Embryonic facial prominence (tissue), 1 donor: ENCODE measurements around the gene ZFAND3.
"Not testable (repeated sequence)": the region's sequence is repeated elsewhere in the genome, so short reads cannot be mapped to it uniquely, and the experiment has no call there.

ENCODE experiments used
- DNase-seq: peaks from one replicate; pipeline ENCODE4 v3.0.0-alpha.2; 2016; ENCODE audit errors: extremely low spot score

ZFAND3 gene

DNA sequence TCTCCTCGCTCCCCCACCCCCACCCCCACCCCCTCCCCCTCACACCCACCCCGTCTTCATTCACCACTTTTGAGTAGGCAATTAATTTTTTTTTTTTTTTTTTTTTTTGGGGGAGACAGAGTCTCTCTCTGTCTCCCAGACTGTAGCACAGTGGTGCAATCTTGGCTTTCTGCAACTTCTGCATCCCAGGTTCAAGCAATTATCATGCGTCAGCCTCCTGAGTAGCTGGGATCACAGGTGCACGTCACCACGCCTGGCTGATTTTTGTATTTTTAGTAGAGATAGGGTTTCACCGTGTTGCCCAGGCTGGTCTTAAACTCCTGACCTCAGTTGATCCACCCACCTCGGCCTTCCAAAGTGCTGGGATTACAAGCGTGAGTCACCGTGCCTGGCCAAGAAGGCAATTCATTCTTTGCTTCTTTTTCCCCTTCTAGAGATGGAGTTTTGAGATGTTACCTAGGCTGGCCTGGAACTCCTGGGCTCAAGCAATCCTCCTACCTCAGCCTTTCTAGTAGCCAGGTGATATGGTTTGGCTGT lies 230.4 kb downstream of the ZFAND3 start:
- not testable (repeated sequence) for DNase-seq

DNA sequence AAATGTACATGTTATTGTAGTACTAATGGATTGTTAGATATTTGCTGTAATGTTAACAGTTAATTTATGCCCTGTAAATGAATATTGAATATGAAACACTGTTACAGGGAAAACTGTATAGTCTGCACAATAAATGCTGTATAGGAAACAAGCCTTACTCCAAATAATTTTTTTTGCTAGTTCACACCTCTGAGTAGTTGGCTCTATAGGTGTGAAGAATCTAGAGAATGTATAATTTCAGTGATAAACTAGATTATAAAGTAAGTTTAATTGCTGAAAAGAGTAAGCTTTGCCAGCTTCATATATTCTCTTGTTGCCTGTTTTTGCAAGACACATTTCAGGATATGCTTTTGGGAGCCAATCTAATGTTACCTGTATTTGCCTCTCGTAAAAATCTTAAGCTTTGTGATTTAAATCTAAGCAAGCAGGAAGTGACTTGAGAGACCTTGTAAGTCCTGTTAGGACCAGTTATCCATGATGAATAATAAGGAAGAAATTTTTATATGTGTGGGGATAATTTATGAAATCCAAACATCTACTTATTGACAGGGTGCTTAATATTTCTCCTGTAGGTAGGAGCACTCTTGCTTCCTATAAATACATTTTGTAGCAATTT lies 232.4 kb downstream of the ZFAND3 start:
- DNase-seq, result no peak

DNA sequence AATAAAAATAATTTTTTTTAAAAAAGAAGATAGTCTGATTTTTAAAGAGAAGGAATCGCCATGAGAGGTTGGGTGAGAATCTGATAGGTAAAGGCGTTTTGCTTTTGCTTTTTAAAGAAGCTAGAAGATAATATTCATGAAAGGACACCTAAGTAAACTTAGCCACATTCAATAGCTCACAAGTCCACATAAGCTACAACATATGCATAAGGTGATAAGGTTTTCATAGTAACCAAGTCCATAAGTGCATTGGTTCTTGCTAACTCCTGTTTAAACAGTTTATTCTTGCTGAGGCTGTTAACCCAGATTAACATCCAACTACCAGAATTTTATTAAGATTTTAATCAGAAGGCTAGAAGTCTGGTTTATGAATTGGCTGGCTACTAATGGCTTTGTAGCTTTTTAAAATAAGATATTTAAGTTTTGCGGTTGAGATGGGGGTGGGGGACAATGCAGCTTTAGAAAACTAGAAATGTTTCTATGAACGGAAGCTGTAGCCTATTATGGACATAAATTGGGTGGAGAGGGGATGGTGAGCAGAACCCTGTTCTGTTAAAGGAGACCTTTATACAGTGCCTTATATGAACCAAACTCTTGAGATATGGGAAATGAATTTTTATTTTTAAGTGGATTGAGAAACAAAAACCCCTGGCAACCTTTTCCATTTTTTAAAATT lies 235.1 kb downstream of the ZFAND3 start:
- DNase-seq, result no peak

DNA sequence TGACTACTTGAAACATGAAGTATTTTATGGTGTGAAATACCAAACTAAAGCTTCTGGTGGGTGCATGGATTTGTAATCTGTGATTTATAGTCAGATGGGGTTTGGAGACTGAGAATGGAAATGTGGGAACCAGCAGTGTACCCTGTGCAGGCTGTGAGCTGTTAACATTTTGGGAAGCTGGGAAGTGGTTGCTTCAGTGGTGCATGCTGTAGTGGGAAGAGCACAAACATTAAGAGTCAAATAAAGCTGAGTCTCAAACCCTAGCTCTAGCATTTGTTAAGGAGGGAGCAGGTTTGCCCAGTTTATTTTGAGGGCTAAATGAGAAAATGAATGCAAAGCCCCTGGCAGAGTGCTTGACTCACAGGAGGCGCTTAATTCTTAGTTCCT lies 235.7 kb downstream of the ZFAND3 start:
- no peak for DNase-seq

DNA sequence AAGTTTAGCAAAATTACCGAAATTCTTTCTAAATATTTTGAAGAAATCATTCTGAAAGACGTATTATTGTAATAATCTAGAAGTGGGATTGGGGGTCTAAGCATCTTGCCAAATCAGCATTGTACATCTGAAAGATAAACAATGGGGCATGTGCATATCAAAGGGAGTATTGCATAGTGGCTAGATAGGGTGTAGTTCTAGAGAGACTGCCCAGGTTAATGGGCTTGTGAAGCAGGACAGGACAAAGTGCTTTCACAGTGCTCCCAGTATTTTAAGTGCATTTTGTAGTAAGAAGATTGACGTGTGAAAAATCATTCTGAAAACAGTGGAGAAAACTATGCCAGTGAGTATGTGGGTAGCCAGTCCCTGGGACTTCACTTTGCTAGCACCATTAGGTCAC lies 236.8 kb downstream of the ZFAND3 start:
- DNase-seq, result no peak

DNA sequence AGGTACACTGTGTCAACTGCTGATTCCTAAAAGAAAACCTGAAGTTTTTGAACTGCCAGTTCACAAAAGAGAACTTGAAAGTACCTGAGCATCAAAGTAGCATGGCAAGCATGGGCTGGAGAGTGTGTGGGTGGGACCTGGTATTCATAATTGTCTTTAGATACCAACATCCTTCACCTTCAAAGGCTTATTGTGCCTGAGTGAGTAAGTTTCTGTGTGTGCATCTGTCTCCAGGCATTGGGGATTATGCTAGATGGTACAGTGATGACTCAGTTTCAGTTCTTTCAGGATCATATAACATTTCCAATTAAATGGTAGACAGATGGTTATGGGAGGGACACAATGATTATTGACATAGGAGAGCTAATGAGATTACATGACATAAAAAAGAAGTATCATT lies 238.5 kb downstream of the ZFAND3 start:
- no peak for DNase-seq

DNA sequence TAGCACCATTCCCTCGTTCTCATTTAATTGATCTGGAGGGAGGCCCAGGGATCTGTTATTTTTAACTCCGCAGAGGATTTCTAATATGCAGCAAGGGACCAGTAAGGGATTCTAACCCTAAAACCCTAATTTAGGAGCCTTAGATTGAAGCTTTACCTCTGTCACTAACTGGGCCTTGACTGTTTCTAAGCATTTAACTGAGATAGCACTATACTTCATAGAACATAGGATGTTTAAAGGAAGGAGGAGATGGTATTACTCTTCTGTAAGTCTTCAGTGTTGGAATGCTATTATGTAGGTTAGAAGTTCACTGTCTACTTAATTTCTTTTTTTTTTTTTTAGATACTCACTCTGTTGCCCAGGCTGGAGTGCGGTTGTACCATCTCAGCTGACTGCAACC lies 242.5 kb downstream of the ZFAND3 start:
- no peak for DNase-seq

DNA sequence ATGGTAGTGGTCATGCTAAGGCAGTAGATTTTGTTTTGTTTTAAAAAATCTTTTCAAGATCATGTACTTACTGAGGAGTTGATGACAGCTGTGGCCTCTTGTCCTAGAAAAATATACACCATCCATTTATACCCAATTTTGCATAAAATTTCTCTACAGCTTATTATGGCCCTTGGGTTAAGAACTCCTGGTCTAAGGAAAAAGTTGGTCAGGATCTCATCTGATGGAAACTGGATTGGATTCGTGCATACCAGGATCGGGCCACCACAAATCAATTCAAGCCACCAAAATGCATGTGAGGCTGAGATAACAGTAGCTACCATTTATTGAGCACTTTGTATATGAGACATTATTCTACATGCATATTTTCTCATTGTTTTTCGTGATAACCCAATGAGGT lies 244.4 kb downstream of the ZFAND3 start:
- no peak for DNase-seq

DNA sequence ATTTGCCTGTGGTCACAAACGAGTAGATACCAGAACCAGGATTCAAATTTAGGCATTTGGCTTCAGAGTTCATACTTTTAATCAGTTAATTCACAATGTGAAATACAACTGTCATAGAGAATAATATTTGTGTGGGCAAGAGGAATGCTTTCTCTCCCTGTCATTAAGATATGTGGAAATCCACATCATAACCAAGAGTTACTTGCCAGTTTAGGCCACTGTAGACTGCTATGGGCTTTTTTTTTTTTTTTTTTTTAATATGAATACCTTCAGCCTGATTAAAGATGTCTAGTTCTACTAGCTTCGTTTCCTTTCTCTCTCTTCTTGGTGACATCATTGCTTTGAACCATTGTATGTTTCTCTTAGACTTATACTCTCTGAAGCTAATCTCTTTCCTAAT lies 244.9 kb downstream of the ZFAND3 start:
- no peak for DNase-seq

DNA sequence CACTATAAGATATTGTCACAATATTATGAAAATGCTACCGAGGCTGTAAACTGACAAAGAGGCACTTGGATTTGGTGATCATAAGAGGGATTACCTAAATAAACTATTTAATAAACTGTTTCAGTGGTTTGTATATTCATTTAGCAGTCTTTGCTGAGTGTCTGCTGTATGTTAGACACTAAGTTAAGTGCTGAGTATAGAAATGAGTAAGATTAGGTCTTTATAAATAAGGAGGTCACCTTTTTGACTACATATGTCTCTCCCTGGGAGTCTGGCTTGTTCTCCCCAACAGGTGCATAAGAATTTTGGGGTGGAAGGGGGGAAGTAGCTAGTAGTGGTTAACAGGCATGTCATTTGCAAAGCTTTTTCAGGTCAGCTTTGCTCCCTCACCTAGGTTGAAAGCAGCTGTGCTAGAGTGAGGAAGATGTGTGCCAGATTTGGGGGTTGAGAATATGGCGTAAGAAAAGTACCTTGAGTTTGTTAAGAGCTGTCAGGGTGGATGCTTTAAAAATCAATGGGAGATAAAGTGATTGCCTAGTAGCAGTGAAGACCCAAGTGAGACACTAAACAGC lies 246.3 kb downstream of the ZFAND3 start:
- no peak for DNase-seq

DNA sequence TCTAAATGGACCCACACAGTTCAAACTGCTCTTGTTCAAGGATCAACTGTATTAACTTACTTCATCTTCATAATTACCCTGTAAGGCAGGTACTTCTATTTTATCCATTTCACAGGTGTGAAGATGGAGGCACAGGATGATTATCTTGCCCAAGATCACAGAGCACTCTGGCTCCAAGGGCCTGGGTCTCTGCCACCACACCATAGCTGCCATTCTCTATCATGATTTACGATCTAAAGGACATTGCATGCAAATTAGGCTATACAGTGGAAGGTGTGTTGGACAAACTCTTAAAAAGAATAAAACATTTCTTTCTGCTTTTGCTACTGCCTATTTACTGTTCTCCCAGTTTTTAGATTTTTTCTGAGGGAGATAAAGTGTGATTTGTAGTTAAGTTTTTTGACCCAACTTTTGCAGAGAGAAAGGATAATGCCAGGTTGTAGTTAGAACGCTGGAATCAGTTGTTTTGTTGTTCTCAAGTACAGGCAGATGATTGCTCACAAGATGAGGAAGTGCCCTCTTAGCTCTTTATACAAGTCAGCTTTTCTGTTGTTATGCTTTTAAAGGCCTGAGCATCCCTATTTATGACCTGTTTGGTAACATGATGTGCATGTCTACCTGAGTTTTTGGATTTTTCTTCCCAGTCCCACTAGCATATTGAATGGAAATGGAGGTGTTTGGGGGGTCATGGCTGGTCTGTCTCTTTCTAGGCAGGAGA lies 247.9 kb downstream of the ZFAND3 start:
- DNase-seq, result no peak

DNA sequence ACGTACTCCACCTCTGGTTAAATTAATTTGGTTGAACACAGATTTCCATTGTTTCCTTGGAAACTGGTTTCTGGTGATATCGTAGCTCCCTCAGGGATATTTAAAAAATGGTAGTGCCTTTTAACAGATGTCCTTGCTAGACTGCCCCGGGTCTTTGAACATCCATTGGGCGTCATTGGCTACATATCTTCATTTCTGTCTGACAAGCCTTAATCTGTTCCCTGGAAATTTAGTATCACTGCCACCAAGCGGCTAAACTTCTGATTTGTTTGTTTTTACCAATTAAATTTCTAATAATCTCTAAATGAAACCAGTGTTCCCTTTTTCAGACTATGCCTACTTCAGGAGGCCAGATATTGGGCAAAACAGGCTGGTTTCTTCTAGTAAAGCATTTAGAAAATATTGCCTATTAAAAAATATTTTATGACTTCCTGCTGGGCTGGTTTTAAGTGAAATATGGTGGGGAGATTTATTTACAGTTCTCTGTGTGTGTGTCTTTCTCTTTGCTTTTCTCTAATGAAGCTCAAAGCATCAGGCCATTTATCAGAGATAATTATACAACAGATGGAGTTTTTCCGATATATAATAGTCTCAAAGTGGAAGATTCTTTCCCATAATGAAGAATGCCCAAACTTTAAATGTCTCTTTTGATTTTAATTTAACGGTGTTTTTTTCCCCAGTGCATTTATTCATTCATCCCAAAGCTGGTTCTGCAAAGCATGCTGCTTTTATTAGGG lies 249.5 kb downstream of the ZFAND3 start:
- DNase-seq, result no peak

DNA sequence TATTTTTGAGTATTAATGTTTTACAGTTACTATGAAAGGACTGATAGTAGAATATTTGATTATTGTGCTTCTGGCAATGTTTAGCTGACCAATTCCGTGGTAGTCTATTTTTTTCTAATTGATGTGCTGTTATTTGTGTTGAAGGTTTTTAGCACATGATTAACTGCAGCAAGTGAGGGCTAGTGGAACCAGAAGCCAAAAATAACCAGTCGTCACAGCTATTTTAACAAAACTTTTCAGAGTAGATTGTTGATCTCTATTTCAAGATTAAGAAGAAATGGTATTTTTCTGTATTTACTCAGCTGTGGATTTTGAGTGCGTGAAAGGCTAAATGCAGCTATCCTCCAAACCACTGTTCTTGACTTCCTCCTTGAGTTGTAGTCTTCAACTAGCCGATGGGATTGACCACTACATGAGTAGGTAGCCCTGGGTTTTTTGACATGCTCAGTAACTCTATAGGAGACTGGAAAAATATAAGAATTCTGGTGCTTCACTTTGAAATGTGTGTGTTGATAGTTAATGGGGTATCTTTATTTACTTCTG lies 258.0 kb downstream of the ZFAND3 start:
- no peak for DNase-seq

DNA sequence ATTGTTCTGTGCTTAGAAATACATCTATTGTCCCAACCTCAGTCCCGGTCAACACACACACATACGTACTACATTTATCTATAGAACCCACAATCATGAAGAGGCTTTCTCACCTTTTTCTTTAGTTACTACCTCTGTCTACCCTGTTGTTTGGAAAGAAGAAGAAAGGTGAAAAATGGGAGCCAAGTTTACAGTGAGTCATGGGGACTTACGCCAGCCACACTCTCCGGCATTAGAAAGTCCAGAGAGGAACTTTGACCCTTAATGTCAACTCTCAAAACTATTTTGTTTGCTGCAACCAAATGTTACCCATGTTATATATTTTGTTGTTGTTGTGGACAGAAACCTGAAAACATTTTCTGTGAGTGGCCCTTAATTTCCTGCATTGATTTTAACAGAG lies 259.1 kb downstream of the ZFAND3 start:
- DNase-seq, result no peak

DNA sequence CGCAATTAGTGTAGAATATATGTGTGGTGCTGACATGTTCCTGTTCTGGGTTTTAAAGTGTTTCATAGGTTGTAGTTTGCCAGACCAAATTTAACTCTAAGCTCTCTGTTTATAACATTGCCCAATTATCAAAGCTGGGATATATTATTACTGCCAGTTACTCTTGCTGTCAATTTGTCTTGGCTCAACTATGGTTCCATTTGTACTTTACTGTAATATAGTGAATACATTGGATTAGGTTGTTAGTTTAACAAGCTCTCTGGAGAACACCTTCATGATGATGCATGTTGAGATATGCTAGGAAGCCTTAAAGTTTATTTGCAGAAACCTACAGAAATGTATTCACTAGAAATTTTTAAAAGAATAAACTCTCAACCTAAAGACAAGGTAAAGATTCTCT lies 259.6 kb downstream of the ZFAND3 start:
- DNase-seq, result no peak

DNA sequence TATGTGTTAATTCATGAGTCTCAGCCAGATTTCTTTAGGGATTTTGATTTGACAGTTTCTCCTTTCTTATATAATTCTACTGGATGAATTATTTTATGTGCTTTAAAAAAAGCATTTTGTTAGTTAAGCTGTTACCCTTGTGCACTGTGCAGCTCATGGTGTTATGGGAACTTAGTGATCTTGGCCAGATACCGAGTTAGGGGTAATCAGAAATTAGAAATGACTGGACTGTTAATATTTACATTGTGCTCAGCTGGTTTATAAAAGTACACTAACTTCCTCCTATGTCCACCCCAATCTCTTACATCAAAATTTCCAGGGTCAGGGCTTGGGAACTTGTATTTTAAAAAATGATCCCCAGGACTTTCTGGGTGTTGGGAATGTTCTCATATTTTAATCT lies 260.0 kb downstream of the ZFAND3 start:
- no peak for DNase-seq

DNA sequence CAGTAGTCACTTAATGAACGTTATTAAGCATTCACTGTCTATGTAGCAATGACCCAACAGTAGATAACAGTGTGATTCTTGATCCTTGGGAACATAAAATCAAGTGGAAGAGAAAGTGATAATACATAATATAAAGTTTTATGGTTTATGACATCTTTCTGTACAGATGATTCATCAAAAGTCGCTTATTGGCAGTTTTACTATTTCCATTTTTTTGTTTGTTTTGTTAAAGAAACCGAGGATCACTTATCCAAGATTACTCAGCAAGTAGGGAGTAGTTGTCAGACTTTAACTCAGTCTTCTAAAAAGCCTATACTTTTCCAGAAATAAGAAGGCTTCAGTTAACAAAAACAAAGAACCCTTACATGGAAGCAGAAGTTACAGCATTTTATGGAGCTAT lies 260.8 kb downstream of the ZFAND3 start:
- no peak for DNase-seq

DNA sequence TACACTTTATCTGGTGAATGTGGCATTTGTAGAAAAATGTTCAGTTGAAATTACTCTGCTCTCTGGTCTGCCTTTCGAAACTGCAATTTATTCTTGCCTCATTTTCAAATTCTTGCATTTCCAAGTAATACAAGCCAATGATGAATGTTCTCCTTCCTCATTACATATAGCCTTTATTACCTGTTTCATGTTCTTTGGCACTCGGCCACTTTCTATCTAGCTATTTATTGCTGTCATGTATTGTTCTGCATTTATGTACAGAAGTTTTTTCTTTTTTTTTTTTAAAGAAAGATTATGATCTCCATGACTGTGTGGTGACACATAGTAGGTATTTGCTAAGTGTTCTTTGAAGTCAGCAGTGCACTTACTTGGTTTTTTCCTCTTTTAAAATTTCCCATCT lies 261.4 kb downstream of the ZFAND3 start:
- DNase-seq, result no peak

DNA sequence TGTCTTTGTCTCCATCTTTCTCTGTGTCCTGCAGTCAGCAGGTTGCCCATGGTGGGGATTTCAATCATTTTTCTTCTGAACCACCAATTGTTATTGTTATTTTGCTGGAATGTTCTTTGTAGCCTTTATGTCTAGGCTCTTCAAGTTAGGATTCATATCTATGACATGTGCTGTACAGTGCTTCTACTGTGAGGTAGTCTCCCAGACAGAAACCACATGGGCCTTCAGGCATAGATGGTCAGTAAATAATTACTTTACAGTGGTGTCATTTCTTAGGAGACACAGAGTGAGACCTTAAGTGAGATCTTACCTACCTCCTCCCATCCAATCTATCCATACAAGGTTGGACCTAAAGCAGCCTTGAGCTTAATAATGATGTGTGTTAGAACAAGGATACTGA lies 265.5 kb downstream of the ZFAND3 start:
- no peak for DNase-seq

DNA sequence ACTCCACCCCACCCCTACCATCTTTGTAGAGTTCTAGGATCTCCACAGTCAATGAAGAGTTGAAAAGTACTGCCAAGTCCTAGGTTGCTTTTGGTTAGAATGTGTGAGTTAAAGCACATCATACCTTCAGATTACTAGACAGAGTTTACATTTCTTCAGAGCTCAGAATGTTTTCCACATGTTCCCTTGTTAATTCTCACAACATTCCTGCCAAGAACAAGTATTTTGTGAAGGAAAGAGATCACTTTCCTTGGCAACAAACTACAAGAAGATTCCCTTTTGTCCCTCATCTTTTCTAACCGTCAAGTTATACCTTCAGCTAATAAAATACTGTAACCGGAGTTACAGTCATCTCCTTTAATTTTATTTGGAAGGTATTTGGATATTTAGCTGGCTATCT lies 266.8 kb downstream of the ZFAND3 start:
- no peak for DNase-seq

DNA sequence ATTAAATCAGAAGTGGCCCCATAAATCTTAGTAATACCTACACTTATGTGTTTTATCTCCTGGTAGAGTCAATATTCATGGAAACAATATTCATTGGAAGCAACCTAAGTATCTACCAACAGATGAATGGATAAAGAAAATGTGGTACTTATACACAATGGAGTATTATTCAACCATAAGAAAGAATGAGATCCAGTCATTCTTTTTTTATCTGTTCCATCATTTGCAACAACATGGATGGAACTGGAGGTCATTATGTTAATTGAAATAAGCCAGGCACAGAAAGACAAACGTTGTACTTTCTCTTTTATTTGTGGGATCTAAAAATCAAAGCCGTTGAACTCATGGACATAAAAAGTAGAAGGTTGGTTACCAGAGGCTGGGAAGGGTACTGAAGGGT lies 268.5 kb downstream of the ZFAND3 start:
- no peak for DNase-seq

DNA sequence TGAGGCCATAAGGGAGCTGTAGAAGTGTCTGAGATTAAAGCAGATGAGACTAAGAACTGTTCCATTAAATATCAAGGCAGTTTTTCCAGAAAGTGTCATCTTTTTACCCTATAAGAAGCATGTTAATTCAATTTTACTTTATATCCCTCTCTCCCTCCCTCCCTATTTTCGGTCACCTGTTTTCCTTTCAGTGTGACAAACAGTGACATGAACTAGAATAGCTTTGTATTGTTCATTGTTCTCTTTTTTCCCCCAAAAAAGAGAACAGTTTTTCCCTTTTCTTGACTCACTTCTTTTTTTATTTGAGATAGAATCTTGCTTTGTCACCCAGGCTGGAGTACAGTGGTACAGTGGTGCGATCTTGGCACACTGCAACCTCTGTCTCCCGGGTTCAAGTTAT lies 269.3 kb downstream of the ZFAND3 start:
- no peak for DNase-seq
